Measurements from ENCODE around the gene METRN. TPM values are rescaled to one million over a fixed set of nuclear protein-coding genes. Genes with fewer than 3 reads are reported as not detected.

The METRN gene
- total RNA-seq, 1 donor from 2014 or later, result 58.5 TPM

GRCh38 chr16:678858-679813 is 35.8 kb upstream of the METRN start:
- no peaks in the 10 kb centered on the region for H3K9me3 Mint-ChIP-seq (ENCODE audit: low read depth)
- H3K4me3 Mint-ChIP-seq (ENCODE audit: unreplicated experiment), result peak overlapping the region; percentile 76
- DNase-seq (ENCODE audit: low spot score), result no peak
- H3K4me1 Mint-ChIP-seq (ENCODE audit: low read depth), result peaks cover 41% of the 10 kb centered on the region
- peaks cover 8% of the 10 kb centered on the region for H3K36me3 Mint-ChIP-seq (ENCODE audit: low read depth)
- no peak for TF ChIP-seq CTCF (IDR thresholded peaks at IDR 0.05)
- no peaks in the 10 kb centered on the region for H3K27me3 Mint-ChIP-seq (ENCODE audit: low read depth)
- H3K27ac Mint-ChIP-seq (ENCODE audit: unreplicated experiment), result peak overlapping the region; percentile 93

GRCh38 chr16:679814-680624 is 34.9 kb upstream of the METRN start, which contains the start of gene STUB1:
Gene STUB1, plus strand, starts transcription at chr16:680410. Its CDS starts 116 bp downstream, at chr16:680526.
- Mint-ChIP-seq H3K4me1 (ENCODE audit: low read depth) (peaks cover 37% of the 10 kb centered on the region), H3K27me3 (ENCODE audit: low read depth) (no peaks in the 10 kb centered on the region), H3K36me3 (ENCODE audit: low read depth) (peaks cover 8% of the 10 kb centered on the region), H3K27ac (ENCODE audit: unreplicated experiment) (peak within 1 kb of the TSS; percentile 94), H3K4me3 (ENCODE audit: unreplicated experiment) (peak within 1 kb of the TSS; percentile 76), H3K9me3 (ENCODE audit: low read depth) (no peaks in the 10 kb centered on the region)
- DNase-seq (ENCODE audit: low spot score), result no peak
- no peak for TF ChIP-seq CTCF (IDR thresholded peaks at IDR 0.05)

GRCh38 chr16:680625-680945 is 34.3 kb upstream of the METRN start:
- no peak for TF ChIP-seq CTCF (IDR thresholded peaks at IDR 0.05)
- peak overlapping the region; percentile 71 for H3K27ac Mint-ChIP-seq (ENCODE audit: unreplicated experiment)
- no peaks in the 10 kb centered on the region for H3K9me3 Mint-ChIP-seq (ENCODE audit: low read depth)
- peaks cover 33% of the 10 kb centered on the region for H3K4me1 Mint-ChIP-seq (ENCODE audit: low read depth)
- no peaks in the 10 kb centered on the region for H3K27me3 Mint-ChIP-seq (ENCODE audit: low read depth)
- peak overlapping the region; percentile 75 for H3K4me3 Mint-ChIP-seq (ENCODE audit: unreplicated experiment)
- DNase-seq (ENCODE audit: low spot score), result no peak
- peaks cover 8% of the 10 kb centered on the region for H3K36me3 Mint-ChIP-seq (ENCODE audit: low read depth)

- TF ChIP-seq CTCF (IDR thresholded peaks at IDR 0.05), result peak; percentile 38
- Mint-ChIP-seq H3K27me3 (ENCODE audit: low read depth) (no peaks in the 10 kb centered on the region), H3K36me3 (ENCODE audit: low read depth) (peaks cover 10% of the 10 kb centered on the region), H3K4me1 (ENCODE audit: low read depth) (peaks cover 38% of the 10 kb centered on the region), H3K4me3 (ENCODE audit: unreplicated experiment) (peak overlapping the region; percentile 75), H3K27ac (ENCODE audit: unreplicated experiment) (peak overlapping the region; percentile 71), H3K9me3 (ENCODE audit: low read depth) (no peaks in the 10 kb centered on the region)
- DNase-seq (ENCODE audit: low spot score), result no peak
Observed at GRCh38 chr16:680967-681745, 33.8 kb upstream of the METRN start.
